ENCODE data around the gene HSD17B8.
A peak's percentile ranks its signal among the peaks of the same experiment; 100 is the strongest.

HSD17B8 gene

GRCh38 chr6:33187809-33188208 lies 16.6 kb upstream of the HSD17B8 start:
- peaks cover 7 to 31% (median 13%) of the 10 kb centered on the region in 5 experiments for H3K27me3 ChIP-seq (replicated peaks in 2 of 5; ENCODE audit: control insufficient read depth in 4 of 5, insufficient read depth in 5 of 5, low read length in 4 of 5)
- CTCF ChIA-PET = no interaction called here
- POLR2A ChIA-PET = no interaction called here

DNA sequence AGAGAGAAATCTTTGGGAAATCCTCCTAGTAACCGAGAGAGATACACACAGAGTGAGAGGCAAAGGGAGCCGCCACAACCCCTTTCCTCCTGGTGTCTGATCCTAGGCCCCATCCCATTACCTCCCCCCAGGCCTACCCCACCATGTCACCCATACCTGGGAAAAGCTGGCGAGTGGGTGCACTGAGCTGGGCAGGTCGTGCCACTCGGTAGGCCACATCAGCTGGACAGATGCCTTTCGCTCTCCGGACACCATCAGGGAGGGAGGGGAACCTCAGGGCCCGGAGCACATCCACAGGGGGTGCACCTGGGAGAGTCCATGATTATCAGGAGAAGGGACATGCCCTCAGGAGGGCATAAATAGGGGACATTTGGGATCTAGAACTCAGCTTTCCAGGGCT lies 15.3 kb upstream of the HSD17B8 start:
- no peak overlapping the region for H3K27ac ChIP-seq (ENCODE audit: insufficient read depth in 1 of 2, low read depth in 1 of 2, low read length in 2 of 2, poor library complexity in 1 of 2, severe bottlenecking in 2 of 2)
- ChIA-PET CTCF (interaction anchor here (0.7 to 2.4 kb wide), 7 partner anchors 9 to 178 kb away, joined by 3 to 11 read pairs (median 4); no protein-coding TSS in a partner anchor), POLR2A (interaction anchor here (0.5 to 0.6 kb wide), 2 partner anchors 118 to 347 kb away, joined by 3 to 7 read pairs; no protein-coding TSS in a partner anchor)
- no peak for DNase-seq
- peaks cover 7 to 34% (median 13%) of the 10 kb centered on the region in 5 experiments for H3K27me3 ChIP-seq (replicated peaks in 2 of 5; ENCODE audit: control insufficient read depth in 4 of 5, insufficient read depth in 5 of 5, low read length in 4 of 5)
- H3K36me3 ChIP-seq (ENCODE audit: control insufficient read depth in 4 of 4, insufficient read depth in 4 of 4, low read length in 3 of 4) = peaks cover 0 to 6% (median under 1%) of the 10 kb centered on the region in 4 experiments
- peaks cover 0 to 20% (median 13%) of the 10 kb centered on the region in 4 experiments for H3K4me1 ChIP-seq (ENCODE audit: control extremely low read depth in 1 of 4, control insufficient read depth in 4 of 4, insufficient read depth in 4 of 4, low read length in 3 of 4)
- 96% methylated on average over 7 of the region's 8 CpGs for WGBS (ENCODE audit: insufficient coverage)
- no peak overlapping the region for H3K4me3 ChIP-seq (ENCODE audit: control insufficient read depth in 1 of 7, extremely low read depth in 1 of 7, insufficient read depth in 4 of 7, low read depth in 2 of 7, low read length in 6 of 7)
- no peaks in the 10 kb centered on the region for H3K9me3 ChIP-seq (ENCODE audit: control extremely low read depth in 1 of 5, control insufficient read depth in 4 of 5, insufficient read depth in 2 of 5, low read depth in 1 of 5, low read length in 4 of 5)

More at GRCh38 chr6:33187809-33188208, 16.6 kb upstream of the HSD17B8 start:
- Histone ChIP-seq H3K9me3 (ENCODE audit: control extremely low read depth in 1 of 5, control insufficient read depth in 4 of 5, insufficient read depth in 2 of 5, low read depth in 1 of 5, low read length in 4 of 5) (peaks cover 0 to 3% (median 0%) of the 10 kb centered on the region in 5 experiments), H3K27ac (ENCODE audit: insufficient read depth in 1 of 2, low read depth in 1 of 2, low read length in 2 of 2, poor library complexity in 1 of 2, severe bottlenecking in 2 of 2) (no peak overlapping the region), H3K4me3 (ENCODE audit: control insufficient read depth in 1 of 7, extremely low read depth in 1 of 7, insufficient read depth in 4 of 7, low read depth in 2 of 7, low read length in 6 of 7) (no peak overlapping the region), H3K36me3 (ENCODE audit: control insufficient read depth in 4 of 4, insufficient read depth in 4 of 4, low read length in 3 of 4) (no peaks in the 10 kb centered on the region), H3K4me1 (ENCODE audit: control extremely low read depth in 1 of 4, control insufficient read depth in 4 of 4, insufficient read depth in 4 of 4, low read length in 3 of 4) (peaks cover 5 to 28% (median 19%) of the 10 kb centered on the region in 4 experiments)
- WGBS (ENCODE audit: insufficient coverage) = 100% methylated on average over 1 of the region's 1 CpG
- DNase-seq = no peak

GRCh38 chr6:33189625-33190448 lies 14.6 kb upstream of the HSD17B8 start:
- Histone ChIP-seq H3K36me3 (ENCODE audit: control insufficient read depth in 4 of 4, insufficient read depth in 4 of 4, low read length in 3 of 4) (peaks cover under 1 to 13% (median 7%) of the 10 kb centered on the region in 4 experiments), H3K27me3 (replicated peaks in 2 of 5; ENCODE audit: control insufficient read depth in 4 of 5, insufficient read depth in 5 of 5, low read length in 4 of 5) (peaks cover 7 to 34% (median 13%) of the 10 kb centered on the region in 5 experiments), H3K27ac (ENCODE audit: insufficient read depth in 1 of 2, low read depth in 1 of 2, low read length in 2 of 2, poor library complexity in 1 of 2, severe bottlenecking in 2 of 2) (no peak overlapping the region), H3K9me3 (ENCODE audit: control extremely low read depth in 1 of 5, control insufficient read depth in 4 of 5, insufficient read depth in 2 of 5, low read depth in 1 of 5, low read length in 4 of 5) (no peaks in the 10 kb centered on the region), H3K4me1 (ENCODE audit: control extremely low read depth in 1 of 4, control insufficient read depth in 4 of 4, insufficient read depth in 4 of 4, low read length in 3 of 4) (peaks cover 0 to 20% (median 13%) of the 10 kb centered on the region in 4 experiments), H3K4me3 (ENCODE audit: control insufficient read depth in 1 of 7, extremely low read depth in 1 of 7, insufficient read depth in 4 of 7, low read depth in 2 of 7, low read length in 6 of 7) (no peak overlapping the region)
- no peak for DNase-seq
- ChIA-PET CTCF (interaction anchor here (0.7 to 2.4 kb wide), 9 partner anchors 8 to 178 kb away, joined by 3 to 11 read pairs (median 4); no protein-coding TSS in a partner anchor), POLR2A (interaction anchor here (0.6 kb wide), 1 partner anchor 347 kb away, joined by 3 read pairs; no protein-coding TSS in a partner anchor)
- WGBS (ENCODE audit: insufficient coverage) = 72% methylated on average over 4 of the region's 7 CpGs

- Histone ChIP-seq H3K9me3 (ENCODE audit: control extremely low read depth in 1 of 5, control insufficient read depth in 4 of 5, insufficient read depth in 2 of 5, low read depth in 1 of 5, low read length in 4 of 5) (no peaks in the 10 kb centered on the region), H3K4me1 (ENCODE audit: control extremely low read depth in 1 of 4, control insufficient read depth in 4 of 4, insufficient read depth in 4 of 4, low read length in 3 of 4) (peaks cover 0 to 20% (median 13%) of the 10 kb centered on the region in 4 experiments), H3K4me3 (ENCODE audit: control insufficient read depth in 1 of 7, extremely low read depth in 1 of 7, insufficient read depth in 4 of 7, low read depth in 2 of 7, low read length in 6 of 7) (no peak overlapping the region), H3K27ac (ENCODE audit: insufficient read depth in 1 of 2, low read depth in 1 of 2, low read length in 2 of 2, poor library complexity in 1 of 2, severe bottlenecking in 2 of 2) (no peak overlapping the region), H3K36me3 (ENCODE audit: control insufficient read depth in 4 of 4, insufficient read depth in 4 of 4, low read length in 3 of 4) (peaks cover 7 to 21% (median 13%) of the 10 kb centered on the region in 4 experiments), H3K27me3 (replicated peaks in 2 of 5; ENCODE audit: control insufficient read depth in 4 of 5, insufficient read depth in 5 of 5, low read length in 4 of 5) (peaks cover 7 to 34% (median 13%) of the 10 kb centered on the region in 5 experiments)
- POLR2A ChIA-PET = no interaction called here
- CTCF ChIA-PET = interaction anchor here (1.3 to 2.4 kb wide), 6 partner anchors 7 to 179 kb away, joined by 3 to 11 read pairs (median 4); no protein-coding TSS in a partner anchor
- 100% methylated on average over 5 of the region's 11 CpGs for WGBS (ENCODE audit: insufficient coverage)
- no peak for DNase-seq
Observed at GRCh38 chr6:33190504-33191107, 13.8 kb upstream of the HSD17B8 start.

- WGBS (ENCODE audit: insufficient coverage) = 75% methylated on average over 8 of the region's 8 CpGs
- H3K36me3 ChIP-seq (ENCODE audit: control insufficient read depth in 4 of 4, insufficient read depth in 4 of 4, low read length in 3 of 4) = peaks cover 9 to 30% (median 22%) of the 10 kb centered on the region in 4 experiments
- DNase-seq = no peak
- H3K4me3 ChIP-seq (ENCODE audit: control insufficient read depth in 1 of 7, extremely low read depth in 1 of 7, insufficient read depth in 4 of 7, low read depth in 2 of 7, low read length in 6 of 7) = peak overlapping the region in 3 of 7 experiments; percentile 15 to 53 (median 40)
- H3K27me3 ChIP-seq (replicated peaks in 2 of 5; ENCODE audit: control insufficient read depth in 4 of 5, insufficient read depth in 5 of 5, low read length in 4 of 5) = peaks cover 7 to 31% (median 13%) of the 10 kb centered on the region in 5 experiments
- CTCF ChIA-PET = interaction anchor here (0.8 to 1.7 kb wide), 3 partner anchors 18 to 30 kb away, joined by 3 to 4 read pairs (median 3); no protein-coding TSS in a partner anchor
- H3K27ac ChIP-seq (ENCODE audit: insufficient read depth in 1 of 2, low read depth in 1 of 2, low read length in 2 of 2, poor library complexity in 1 of 2, severe bottlenecking in 2 of 2) = no peak overlapping the region
- H3K4me1 ChIP-seq (ENCODE audit: control extremely low read depth in 1 of 4, control insufficient read depth in 4 of 4, insufficient read depth in 4 of 4, low read length in 3 of 4) = peaks cover 0 to 20% (median 13%) of the 10 kb centered on the region in 4 experiments
- POLR2A ChIA-PET = no interaction called here
- no peaks in the 10 kb centered on the region for H3K9me3 ChIP-seq (ENCODE audit: control extremely low read depth in 1 of 5, control insufficient read depth in 4 of 5, insufficient read depth in 2 of 5, low read depth in 1 of 5, low read length in 4 of 5)
Observed at GRCh38 chr6:33191383-33192104, 12.9 kb upstream of the HSD17B8 start.

DNA sequence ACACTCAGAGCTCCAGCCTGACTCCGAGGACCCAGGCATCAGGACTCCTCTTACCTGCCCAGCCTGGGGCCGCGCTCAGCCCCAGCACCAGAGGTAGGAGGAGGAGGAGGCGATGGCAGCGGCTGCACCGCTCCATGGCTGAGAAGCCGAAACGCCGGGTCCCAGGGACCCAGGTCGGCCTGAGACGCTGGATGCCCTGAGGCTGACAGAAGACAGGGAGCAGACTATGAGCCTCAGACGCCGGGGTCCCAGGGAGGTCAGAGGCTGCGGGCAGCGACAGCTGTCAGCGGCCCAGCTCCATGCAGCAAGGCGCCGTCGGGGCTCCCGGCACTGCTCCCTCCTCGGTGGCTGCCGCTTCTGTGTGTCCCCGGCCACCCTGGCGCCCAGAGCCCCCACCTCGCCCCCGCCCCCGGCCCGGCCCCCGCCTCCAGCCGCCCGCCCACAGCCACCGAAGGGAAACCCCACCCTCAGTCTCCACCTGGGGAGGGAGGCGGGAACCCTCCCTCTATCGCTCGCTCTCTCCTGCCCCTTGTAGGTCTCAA lies 12.3 kb upstream of the HSD17B8 start, which contains the start of gene COL11A2:
Gene COL11A2 (minus strand): TSS at position 363 of the 542 bp plus-strand sequence. CDS start 227 bp downstream, at position 136.
- peaks cover 9 to 34% (median 26%) of the 10 kb centered on the region in 4 experiments for H3K36me3 ChIP-seq (ENCODE audit: control insufficient read depth in 4 of 4, insufficient read depth in 4 of 4, low read length in 3 of 4)
- peaks cover 0 to 20% (median 13%) of the 10 kb centered on the region in 4 experiments for H3K4me1 ChIP-seq (ENCODE audit: control extremely low read depth in 1 of 4, control insufficient read depth in 4 of 4, insufficient read depth in 4 of 4, low read length in 3 of 4)
- peak in 1 of 3 donors; percentile 35 for DNase-seq
- H3K27ac ChIP-seq (ENCODE audit: insufficient read depth in 1 of 2, low read depth in 1 of 2, low read length in 2 of 2, poor library complexity in 1 of 2, severe bottlenecking in 2 of 2) = no peak within 1 kb of the TSS
- no peaks in the 10 kb centered on the region for H3K9me3 ChIP-seq (ENCODE audit: control extremely low read depth in 1 of 5, control insufficient read depth in 4 of 5, insufficient read depth in 2 of 5, low read depth in 1 of 5, low read length in 4 of 5)
- 10% methylated on average over 18 of the region's 35 CpGs for WGBS (ENCODE audit: insufficient coverage)
- peak within 1 kb of the TSS in 6 of 7 experiments; percentile 4 to 68 (median 52) for H3K4me3 ChIP-seq (ENCODE audit: control insufficient read depth in 1 of 7, extremely low read depth in 1 of 7, insufficient read depth in 4 of 7, low read depth in 2 of 7, low read length in 6 of 7)
- POLR2A ChIA-PET = no interaction called here
- H3K27me3 ChIP-seq (replicated peaks in 2 of 5; ENCODE audit: control insufficient read depth in 4 of 5, insufficient read depth in 5 of 5, low read length in 4 of 5) = peaks cover 5 to 31% (median 13%) of the 10 kb centered on the region in 5 experiments
- CTCF ChIA-PET = interaction anchor here (0.8 to 1.7 kb wide), 3 partner anchors 19 to 30 kb away, joined by 3 to 4 read pairs (median 3); no protein-coding TSS in a partner anchor
